HG02763 (cell line): ENCODE data around the gene KCNV2.

Source experiments
- ATAC-seq: cut with Tn5 transposase; IDR thresholded peaks from one replicate; pipeline ENCODE4 v1.9.1; 2021; ENCODE audit warnings: mild to moderate bottlenecking, moderate library complexity; ENCODE audit not compliant: unreplicated experiment

KCNV2 gene

DNA sequence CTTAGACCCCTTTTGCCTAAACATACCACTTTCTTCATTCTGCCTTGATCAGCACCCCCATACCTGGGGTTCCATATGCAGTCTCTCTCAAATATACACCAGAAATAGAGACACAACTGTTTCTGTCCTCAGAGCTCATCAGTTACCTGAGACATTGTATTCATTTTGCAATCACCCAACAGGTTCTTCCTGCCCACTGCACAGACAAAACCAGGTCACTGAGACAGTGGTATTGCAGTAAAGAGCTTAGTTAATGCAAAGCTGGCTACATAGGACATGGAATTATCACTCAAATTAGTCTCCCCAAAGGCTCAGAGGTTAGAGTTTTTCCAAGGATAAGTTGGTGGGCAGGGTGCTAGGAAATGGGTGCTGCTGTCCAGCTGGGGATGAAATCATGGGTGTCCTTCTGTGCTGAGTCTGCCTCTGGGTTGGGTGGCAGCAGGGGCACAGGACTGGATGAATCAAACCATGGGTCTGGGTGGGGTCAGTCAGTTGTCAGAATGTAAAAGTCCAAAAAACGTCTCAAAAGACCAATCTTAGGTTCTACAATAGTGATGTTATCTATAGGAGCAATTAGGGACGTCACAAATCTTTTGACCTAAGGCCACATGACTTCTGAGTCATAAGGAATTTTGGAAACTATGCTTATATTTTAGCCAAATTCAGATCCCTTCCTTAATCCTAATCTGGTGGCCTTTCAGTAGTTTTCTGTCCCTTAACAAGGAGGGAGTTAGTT, 41.0 kb downstream of the KCNV2 start:
- no peak for ATAC-seq

DNA sequence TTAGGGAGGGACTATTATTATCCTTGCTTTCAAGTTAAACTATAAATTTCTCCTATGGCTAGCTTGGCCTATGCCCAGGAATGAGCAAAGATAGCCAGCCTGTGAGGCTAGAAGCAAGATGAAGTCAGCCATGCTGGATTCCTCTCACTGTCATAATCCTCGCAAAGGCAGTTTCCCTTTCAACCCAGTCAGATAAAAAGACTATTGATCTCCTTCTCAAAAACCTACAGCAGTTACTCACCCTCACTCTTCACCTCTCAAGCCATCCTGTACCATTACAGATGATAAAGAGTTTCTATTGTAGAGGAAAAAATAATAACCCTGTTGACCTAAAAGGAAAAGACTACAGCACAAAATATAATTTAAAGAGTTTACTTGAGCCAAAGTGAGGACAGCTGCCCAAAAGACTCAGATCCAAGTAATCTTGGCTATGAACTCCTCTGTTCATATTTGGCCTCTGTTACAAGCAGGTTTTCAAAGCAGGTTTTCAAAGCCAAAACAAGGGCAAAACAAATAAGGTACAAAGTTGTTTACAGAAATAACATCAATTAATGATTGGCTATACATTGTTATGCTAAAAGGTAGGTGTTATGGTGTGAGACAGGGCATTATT, 41.7 kb downstream of the KCNV2 start:
- no peak for ATAC-seq

DNA sequence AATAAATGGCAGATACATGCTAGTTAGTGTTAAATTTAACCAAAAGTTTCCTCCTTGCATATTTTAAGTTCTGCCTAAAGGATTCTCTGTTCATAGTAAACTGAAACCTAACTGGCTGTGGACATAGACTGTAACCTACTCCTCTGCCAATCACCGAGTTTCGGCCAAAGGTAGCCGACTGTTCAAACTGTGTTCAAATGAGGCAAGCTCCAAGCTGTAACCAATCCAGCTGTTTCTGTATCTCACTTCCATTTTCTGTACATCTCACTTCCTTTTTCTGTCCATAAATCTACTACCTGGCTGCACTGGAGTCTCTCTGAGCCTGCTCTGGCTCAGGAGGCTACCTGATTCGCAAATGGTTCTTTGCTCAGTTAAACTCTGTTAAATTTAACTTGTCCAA, 44.1 kb downstream of the KCNV2 start:
- peak; percentile 85 for ATAC-seq

DNA sequence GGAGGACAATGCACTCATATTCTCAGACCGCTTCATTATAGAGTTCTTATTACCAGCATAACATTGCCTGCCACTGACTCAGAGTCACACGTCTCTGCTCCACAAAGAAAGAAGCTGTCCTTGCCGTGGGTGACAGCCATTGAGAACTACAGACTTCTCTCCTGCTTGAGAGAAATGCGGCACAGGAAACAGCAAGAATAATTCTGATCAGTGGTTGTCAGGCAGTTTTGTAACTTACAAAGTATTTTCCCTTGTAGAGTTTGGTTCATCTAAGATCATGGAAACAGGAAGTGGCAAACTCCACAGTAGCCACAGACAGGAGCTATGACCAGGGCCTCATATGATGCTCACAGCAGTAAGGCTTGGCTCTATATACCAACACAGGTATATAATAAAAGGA, 47.0 kb downstream of the KCNV2 start:
- peak; percentile 35 for ATAC-seq

DNA sequence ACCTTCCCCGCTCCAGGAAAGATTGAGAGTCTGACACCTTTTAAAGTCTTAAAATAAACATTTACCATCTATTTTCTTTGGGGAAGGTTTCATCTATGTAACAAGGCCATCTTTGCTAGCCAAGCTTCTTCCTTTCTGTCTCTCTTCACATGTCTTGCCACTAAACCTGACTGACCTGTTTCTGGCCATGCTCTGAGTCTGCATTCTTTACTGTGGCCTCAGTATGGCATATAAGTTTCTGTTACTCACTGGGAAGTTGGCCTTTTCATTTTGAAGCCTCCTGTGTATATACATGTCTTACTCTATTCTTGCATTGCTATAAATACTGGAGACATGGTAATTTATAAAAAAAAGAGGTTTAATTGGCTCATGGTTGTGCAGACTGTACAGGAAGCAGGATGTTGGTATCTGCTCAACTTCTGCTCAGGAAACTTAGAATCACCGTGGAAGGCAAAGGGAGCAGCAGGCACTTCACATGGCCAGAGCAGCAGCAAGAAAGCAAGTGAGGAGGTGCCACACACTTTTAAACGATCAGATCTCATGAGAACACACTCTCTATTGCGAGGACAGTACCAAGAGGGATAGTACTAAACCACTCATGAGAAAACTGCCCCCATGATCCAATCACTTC, 48.1 kb downstream of the KCNV2 start:
- ATAC-seq, result no peak

DNA sequence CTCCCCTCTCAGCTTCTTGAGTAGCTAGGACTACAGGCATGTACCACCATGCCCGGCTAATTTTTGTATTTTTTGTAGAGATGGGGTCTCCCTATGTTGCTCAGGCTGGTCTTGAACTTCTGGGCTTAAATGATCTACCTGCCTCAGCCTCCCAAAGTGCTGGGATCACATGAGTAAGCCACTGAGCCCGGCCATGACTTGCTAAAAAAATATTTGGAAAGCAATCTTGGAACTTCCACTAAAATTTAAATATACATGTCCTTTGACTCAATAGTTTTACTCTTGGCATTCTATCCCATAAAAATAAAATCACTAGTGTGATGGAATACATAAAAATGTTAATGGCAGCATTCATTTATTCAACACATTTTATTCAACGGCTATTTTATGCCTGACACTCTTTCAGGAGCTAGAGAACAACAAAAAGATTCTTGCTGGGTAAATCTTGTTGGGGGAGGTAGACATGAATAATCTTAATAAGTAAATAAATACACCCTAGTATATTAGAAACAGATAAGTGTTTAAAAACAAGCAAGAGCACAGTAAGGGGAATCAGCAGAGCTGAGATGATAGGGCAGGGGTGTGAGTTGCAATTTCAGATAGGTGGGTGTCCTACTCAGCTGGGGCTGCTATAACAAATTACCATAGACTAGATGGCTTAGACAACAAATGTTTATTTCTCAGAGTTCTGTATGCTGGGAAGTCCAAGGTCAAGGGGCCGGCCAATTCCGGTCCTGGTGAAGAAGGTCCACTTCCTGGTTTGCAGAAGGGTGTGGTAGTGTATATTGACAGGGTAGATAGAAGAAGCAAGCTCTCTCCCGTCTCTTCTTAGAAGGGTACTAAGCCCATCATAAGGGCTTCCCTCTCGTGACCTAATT, 50.7 kb downstream of the KCNV2 start:
- ATAC-seq, result no peak

DNA sequence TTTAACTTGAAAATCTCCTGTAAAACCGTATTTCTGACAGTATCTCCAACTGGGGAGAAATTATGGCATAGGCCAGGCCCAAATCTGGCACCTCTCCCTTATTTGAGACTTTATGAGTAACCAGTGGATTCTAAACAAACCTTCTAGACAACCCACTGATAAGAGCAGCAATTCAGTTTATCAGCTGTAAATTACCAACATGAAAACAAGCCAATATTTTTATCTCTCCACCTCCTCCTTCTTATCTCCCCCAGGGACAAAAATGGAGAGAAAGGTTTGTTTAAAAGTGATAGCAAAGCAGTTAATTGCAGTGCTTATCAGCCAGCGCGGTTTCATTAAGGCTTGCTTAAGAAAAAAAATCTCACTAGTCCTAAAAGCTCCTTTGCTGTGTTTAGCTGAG, 53.8 kb downstream of the KCNV2 start:
- no peak for ATAC-seq

DNA sequence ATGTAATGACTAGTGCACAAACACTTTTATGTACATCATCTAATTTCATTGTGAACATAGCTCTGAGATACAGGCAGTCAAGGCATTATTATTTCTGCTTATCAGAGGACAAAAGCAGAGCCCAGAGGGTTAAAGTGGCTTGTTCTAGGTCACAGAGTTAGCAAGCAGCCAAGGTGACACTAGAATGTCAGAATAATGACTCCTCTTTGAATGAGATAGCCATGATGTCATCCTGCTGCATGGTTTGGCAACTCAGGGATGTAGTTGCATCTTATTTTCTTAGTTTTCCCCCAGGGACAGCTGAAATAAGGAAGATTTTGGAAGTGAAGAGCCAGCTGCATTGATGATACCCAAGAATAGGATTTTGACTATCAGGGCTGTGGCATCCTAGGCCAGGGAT, 54.4 kb downstream of the KCNV2 start:
- no peak for ATAC-seq

DNA sequence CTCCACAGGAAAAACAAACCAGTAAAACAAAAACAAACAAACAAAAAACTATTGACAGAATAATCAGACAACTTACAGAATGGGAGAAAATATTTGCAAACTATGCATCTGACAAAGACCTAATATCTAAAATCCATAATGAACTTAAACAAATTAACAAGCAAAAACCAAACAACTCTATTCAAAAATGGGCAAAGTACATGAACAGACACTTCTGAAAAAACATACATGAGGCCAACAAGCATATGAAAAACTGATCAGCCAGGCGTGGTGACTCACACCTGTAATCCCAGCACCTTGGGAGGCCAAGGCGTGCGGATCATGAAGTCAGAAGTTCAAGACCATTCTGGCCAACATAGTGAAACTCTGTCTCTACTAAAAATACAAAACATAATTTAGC, 60.1 kb downstream of the KCNV2 start:
- ATAC-seq, result no peak

DNA sequence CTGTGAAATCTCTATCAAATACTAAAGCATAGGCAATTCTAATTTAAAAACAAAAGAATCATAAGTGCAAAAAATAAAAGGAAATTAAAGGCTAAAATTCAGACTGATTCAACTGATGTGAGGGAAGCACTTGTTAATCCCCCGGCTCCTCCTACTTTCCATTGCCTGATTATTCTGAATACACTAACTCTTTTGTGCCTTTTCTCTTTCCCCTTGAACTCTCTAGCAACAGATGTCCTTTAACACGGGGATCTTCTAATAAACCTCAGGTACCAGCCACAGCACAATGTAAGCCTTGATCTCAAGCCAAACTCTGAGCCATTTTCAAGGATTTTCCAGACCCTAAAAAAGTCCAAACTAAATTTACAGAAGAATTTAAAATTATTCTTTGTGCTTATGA, 61.5 kb downstream of the KCNV2 start:
- no peak for ATAC-seq
